CD14-positive monocyte (primary cell): Measurements from ENCODE around the gene MCCD1. TPM values are rescaled to one million over a fixed set of nuclear protein-coding genes. Genes with fewer than 3 reads are reported as not detected.

Experiments
- DNase-seq, 3 donors: peaks; one replicate each; pipeline ENCODE4 v3.0.0-alpha.2; 2011 to 2022
- H2AFZ ChIP-seq: 2 replicates; pipeline ENCODE4 v1.6.0; 2012; ENCODE audit warnings: mild to moderate bottlenecking, low read depth, low read length, inconsistent platforms; ENCODE audit not compliant: insufficient read depth, poor library complexity, severe bottlenecking
- H3K27ac ChIP-seq, 2 donors: 1 replicate in 1 of 2; 2 replicates in 1 of 2; pipeline ENCODE4 v1.5.1; 2012 to 2013; ENCODE audit warnings: low read length in 2 of 2, control low read depth in 1 of 2, inconsistent platforms in 1 of 2, low read depth in 1 of 2, mild to moderate bottlenecking in 1 of 2
- H3K27me3 ChIP-seq, 2 donors: one replicate each; pipeline versions ENCODE4 v1.6.0 to v1.6.1; 2011 to 2013; ENCODE audit warnings: low read length in 2 of 2; ENCODE audit not compliant: control insufficient read depth in 2 of 2, insufficient read depth in 2 of 2
- H3K36me3 ChIP-seq, 2 donors: replicated peaks in 1 of 2; 1 replicate in 1 of 2; 2 replicates in 1 of 2; pipeline versions ENCODE4 v1.5.1 to v1.6.1; 2012 to 2013; ENCODE audit warnings: low read length in 2 of 2, control low read depth in 1 of 2, inconsistent platforms in 1 of 2, mild to moderate bottlenecking in 1 of 2; ENCODE audit not compliant: insufficient read depth in 2 of 2, control insufficient read depth in 1 of 2
- H3K4me1 ChIP-seq, 2 donors: 1 replicate in 1 of 2; 2 replicates in 1 of 2; pipeline versions ENCODE4 v1.5.1 to v1.6.1; 2012 to 2013; ENCODE audit warnings: low read length in 2 of 2, control low read depth in 1 of 2, inconsistent platforms in 1 of 2, mild to moderate bottlenecking in 1 of 2, moderate library complexity in 1 of 2; ENCODE audit not compliant: insufficient read depth in 2 of 2, control insufficient read depth in 1 of 2
- H3K4me2 ChIP-seq: replicated peaks from 2 replicates; pipeline ENCODE3; 2012; ENCODE audit warnings: low read length, moderate library complexity, mild to moderate bottlenecking; ENCODE audit not compliant: poor library complexity, severe bottlenecking; ENCODE audit errors: extremely low read depth
- H3K4me3 ChIP-seq, 3 experiments: fragments of 200-600 bp in 1 of 3; sonication (generic) in 1 of 3; replicated peaks in 1 of 3; 1 replicate in 2 of 3; 2 replicates in 1 of 3; pipeline ENCODE4 v1.5.1; 2011 to 2013; ENCODE audit warnings: low read length in 3 of 3, mild to moderate bottlenecking in 3 of 3, control low read depth in 2 of 3, low read depth in 2 of 3, inconsistent platforms in 1 of 3, moderate library complexity in 1 of 3
- H3K79me2 ChIP-seq: 2 replicates; pipeline ENCODE4 v1.6.0; 2012; ENCODE audit warnings: mild to moderate bottlenecking, control low read depth, inconsistent platforms, low read length, moderate library complexity; ENCODE audit not compliant: insufficient read depth
- H3K9ac ChIP-seq: 2 replicates; pipeline ENCODE4 v1.6.0; 2017; ENCODE audit warnings: low read length, mild to moderate bottlenecking; ENCODE audit not compliant: insufficient read depth, poor library complexity, severe bottlenecking
- H3K9me3 ChIP-seq, 2 donors: replicated peaks in 1 of 2; 1 replicate in 1 of 2; 2 replicates in 1 of 2; pipeline versions ENCODE4 v1.5.1 to v1.6.1; 2012 to 2013; ENCODE audit warnings: low read length in 2 of 2, control low read depth in 1 of 2; ENCODE audit not compliant: control insufficient read depth in 1 of 2, insufficient read depth in 1 of 2
- H4K20me1 ChIP-seq: 2 replicates; pipeline ENCODE4 v1.6.0; 2012; ENCODE audit warnings: mild to moderate bottlenecking, low read length, control low read depth, moderate library complexity; ENCODE audit not compliant: insufficient read depth
- H3K27ac Mint-ChIP-seq, 7 donors: one replicate each; pipeline ENCODE4 v1.8.0; 2020; ENCODE audit warnings: mild to moderate bottlenecking in 7 of 7, mixed read lengths in 7 of 7, moderate library complexity in 6 of 7, inconsistent platforms in 2 of 7
- H3K27me3 Mint-ChIP-seq, 3 donors: one replicate each; pipeline ENCODE4 v1.8.0; 2021 to 2022; ENCODE audit warnings: low read depth in 3 of 3, mild to moderate bottlenecking in 3 of 3, mixed read lengths in 3 of 3, moderate library complexity in 3 of 3, inconsistent platforms in 1 of 3
- H3K36me3 Mint-ChIP-seq, 2 donors: one replicate each; pipeline ENCODE4 v1.8.0; 2020; ENCODE audit warnings: mixed read lengths in 2 of 2, inconsistent platforms in 1 of 2, mild to moderate bottlenecking in 1 of 2
- H3K4me1 Mint-ChIP-seq: one replicate; pipeline ENCODE4 v1.8.0; 2020; ENCODE audit warnings: mild to moderate bottlenecking, mixed read lengths
- H3K4me3 Mint-ChIP-seq, 2 donors: one replicate each; pipeline ENCODE4 v1.8.0; 2020; ENCODE audit warnings: mild to moderate bottlenecking in 2 of 2, mixed read lengths in 2 of 2, moderate library complexity in 1 of 2
- H3K9me3 Mint-ChIP-seq, 7 donors: one replicate each; pipeline ENCODE4 v1.8.0; 2020 to 2022; ENCODE audit warnings: mixed read lengths in 7 of 7, mild to moderate bottlenecking in 6 of 7, moderate library complexity in 6 of 7, inconsistent platforms in 2 of 7
- WGBS: methylation state at CpG from one replicate; pipeline ENCODE4 v1.1.5; 2013; ENCODE audit warnings: missing lambda C conversion rate; ENCODE audit not compliant: insufficient coverage; 5-methylcytosine and 5-hydroxymethylcytosine counted together
- intact Hi-C, 2 donors: fragments of 100-400 bp; cut with micrococcal nuclease; formaldehyde crosslinking; loops; one replicate each; pipeline versions ENCODE4 v1.15.0 to v1.15.1; 2023
- polyA minus RNA-seq: library from RNA; depleted of rRNA, polyadenylated mRNA; stranded (reverse); fragments of >200 nt; gene quantifications from 2 replicates; pipeline ENCODE4 v1.2.3, GENCODE V29; 2012
- polyA plus RNA-seq, 3 donors: library from polyadenylated mRNA; depleted of rRNA in 1 of 3; unstranded in 2 of 3; stranded (reverse) in 1 of 3; fragments of 300-500 nt in 2 of 3; fragments of >200 nt in 1 of 3; fragmentation: Illumina TruSeq in 2 of 3; gene quantifications; 1 replicate in 2 of 3; 2 replicates in 1 of 3; pipeline ENCODE4 v1.2.3, GENCODE V29; 2012 to 2021
- total RNA-seq, 12 experiments: library from RNA in 1 of 12; stranded (reverse) in 1 of 12; fragments of 120-200 nt in 1 of 12; gene quantifications; one replicate each; pipeline ENCODE4 v1.2.4 and lab custom pipeline; 2013 to 2026; ENCODE audit warnings: mixed read lengths in 6 of 12, inconsistent platforms in 1 of 12
- TF ChIP-seq, protein P1 (sequence below): fragments of 200-600 bp; IDR thresholded peaks from one replicate; pipeline ENCODE4 v1.8.0; 2022; ENCODE audit warnings: antibody characterized with exemption, mild to moderate bottlenecking

Gene MCCD1, protein sequence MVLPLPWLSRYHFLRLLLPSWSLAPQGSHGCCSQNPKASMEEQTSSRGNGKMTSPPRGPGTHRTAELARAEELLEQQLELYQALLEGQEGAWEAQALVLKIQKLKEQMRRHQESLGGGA
- total RNA-seq (2013), result not detected
- not detected for polyA plus RNA-seq
- not detected in 2 replicates for polyA minus RNA-seq
- total RNA-seq (lab: John Stamatoyannopoulos, UW), result 0 to 0.15 (median 0) reads per million in 11 experiments

DNA sequence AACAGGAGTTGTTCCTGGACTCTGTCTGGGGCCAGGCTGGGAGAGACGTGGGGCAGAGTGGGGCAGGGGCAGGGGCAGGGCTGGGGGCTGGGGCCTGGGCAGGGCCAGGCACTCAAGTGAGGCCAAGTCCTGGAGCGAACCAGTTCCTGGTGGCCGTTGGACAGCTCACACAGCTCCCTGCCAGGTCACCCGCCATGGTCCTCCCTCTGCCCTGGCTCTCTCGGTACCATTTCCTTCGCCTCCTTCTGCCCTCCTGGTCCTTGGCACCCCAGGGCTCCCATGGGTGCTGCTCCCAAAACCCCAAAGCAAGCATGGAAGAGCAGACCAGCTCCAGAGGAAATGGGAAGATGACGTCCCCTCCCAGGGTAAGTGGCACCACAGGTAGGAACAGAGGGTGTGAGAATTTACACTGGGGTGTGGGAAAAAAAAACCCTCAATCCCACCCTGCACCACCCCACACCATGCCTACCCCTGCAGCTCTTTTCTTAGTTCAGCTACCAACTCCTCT is at the start of gene MCCD1:
TSS of gene MCCD1 (plus strand) at position 142 of the 508 bp plus-strand sequence. CDS start at position 195, 53 bp downstream.
- Histone ChIP-seq H3K27ac (no peak within 1 kb of the TSS), H2AFZ (no peak within 1 kb of the TSS), H3K27me3 (no peaks in the 10 kb centered on the region), H3K9ac (no peak within 1 kb of the TSS), H3K4me1 (no peaks in the 10 kb centered on the region), H3K36me3 (peaks cover 44 to 47% of the 10 kb centered on the region in 2 donors), H3K79me2 (peaks cover 19% of the 10 kb centered on the region), H3K4me3 (no peak within 1 kb of the TSS), H4K20me1 (peaks cover 58% of the 10 kb centered on the region), H3K4me2 (no peak within 1 kb of the TSS), H3K9me3 (no peaks in the 10 kb centered on the region)
- peaks cover 0 to 2% (median 1%) of the 10 kb centered on the region in 3 donors for H3K27me3 Mint-ChIP-seq
- DNase-seq, result no peak
- TF ChIP-seq, protein P1, sequence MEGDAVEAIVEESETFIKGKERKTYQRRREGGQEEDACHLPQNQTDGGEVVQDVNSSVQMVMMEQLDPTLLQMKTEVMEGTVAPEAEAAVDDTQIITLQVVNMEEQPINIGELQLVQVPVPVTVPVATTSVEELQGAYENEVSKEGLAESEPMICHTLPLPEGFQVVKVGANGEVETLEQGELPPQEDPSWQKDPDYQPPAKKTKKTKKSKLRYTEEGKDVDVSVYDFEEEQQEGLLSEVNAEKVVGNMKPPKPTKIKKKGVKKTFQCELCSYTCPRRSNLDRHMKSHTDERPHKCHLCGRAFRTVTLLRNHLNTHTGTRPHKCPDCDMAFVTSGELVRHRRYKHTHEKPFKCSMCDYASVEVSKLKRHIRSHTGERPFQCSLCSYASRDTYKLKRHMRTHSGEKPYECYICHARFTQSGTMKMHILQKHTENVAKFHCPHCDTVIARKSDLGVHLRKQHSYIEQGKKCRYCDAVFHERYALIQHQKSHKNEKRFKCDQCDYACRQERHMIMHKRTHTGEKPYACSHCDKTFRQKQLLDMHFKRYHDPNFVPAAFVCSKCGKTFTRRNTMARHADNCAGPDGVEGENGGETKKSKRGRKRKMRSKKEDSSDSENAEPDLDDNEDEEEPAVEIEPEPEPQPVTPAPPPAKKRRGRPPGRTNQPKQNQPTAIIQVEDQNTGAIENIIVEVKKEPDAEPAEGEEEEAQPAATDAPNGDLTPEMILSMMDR, result no peak
- 97% methylated on average over 5 of the region's 7 CpGs for WGBS
- H3K27ac Mint-ChIP-seq, result peak within 1 kb of the TSS; percentile 17 to 75 (median 65)
- no peak within 1 kb of the TSS for H3K4me3 Mint-ChIP-seq
- H3K4me1 Mint-ChIP-seq, result peaks cover 3% of the 10 kb centered on the region
- H3K36me3 Mint-ChIP-seq, result peaks cover 43 to 48% of the 10 kb centered on the region in 2 donors
- H3K9me3 Mint-ChIP-seq, result no peaks in the 10 kb centered on the region
- intact Hi-C loops, result no loop called here

DNA sequence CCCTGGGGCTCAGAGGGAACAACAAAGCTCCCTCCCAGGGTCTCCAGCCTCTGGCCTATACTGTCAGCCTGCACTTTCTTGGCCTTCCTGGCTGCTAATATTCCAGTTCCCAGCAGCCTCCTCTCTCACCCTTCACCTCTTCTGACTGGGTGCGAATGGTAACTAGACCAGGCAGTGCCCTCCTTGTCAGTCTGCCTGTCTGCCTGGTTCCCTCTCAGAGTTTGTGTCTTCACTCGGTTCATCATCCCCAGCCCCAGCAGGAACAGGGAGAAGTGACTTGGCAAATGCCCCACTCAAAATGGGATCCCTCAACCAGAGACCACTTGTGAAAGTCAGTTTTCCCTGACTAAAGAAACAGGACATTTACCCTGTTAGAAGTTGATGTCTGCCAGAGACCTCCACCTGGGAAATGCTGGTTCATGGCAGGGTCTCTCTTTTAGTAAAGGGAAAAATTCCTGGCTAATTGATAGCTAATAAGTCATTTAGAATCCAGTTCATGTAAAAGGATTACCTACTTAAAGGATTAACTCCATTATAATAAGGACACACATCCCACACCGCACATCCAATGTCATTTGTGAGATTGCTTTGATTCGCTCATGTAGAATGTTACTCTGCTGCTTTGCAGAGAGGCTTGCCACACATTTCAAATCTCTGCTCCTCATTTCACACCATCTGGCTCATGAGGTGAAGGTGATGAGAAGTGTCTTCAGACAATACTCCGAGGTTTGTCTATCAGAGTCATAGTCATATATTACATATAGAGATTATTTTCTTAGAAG is 49.4 kb upstream of the MCCD1 start:
- peaks cover 62% of the 10 kb centered on the region for H4K20me1 ChIP-seq
- H3K4me1 Mint-ChIP-seq, result peaks cover 8% of the 10 kb centered on the region
- peak overlapping the region in 2 of 7 donors; percentile 1 to 22 for H3K27ac Mint-ChIP-seq
- WGBS, result 96% methylated on average over 2 of the region's 5 CpGs
- H3K4me3 ChIP-seq, result no peak overlapping the region
- H3K9me3 ChIP-seq, result no peaks in the 10 kb centered on the region
- TF ChIP-seq, protein P1, result no peak
- intact Hi-C loops, result no loop called here
- H3K79me2 ChIP-seq, result no peaks in the 10 kb centered on the region
- H3K36me3 Mint-ChIP-seq, result peaks cover 11 to 29% of the 10 kb centered on the region in 2 donors
- H3K27ac ChIP-seq, result no peak overlapping the region
- no peak for DNase-seq
- peaks cover 2 to 6% of the 10 kb centered on the region in 2 donors for H3K4me1 ChIP-seq
- H3K27me3 ChIP-seq, result no peaks in the 10 kb centered on the region
- no peak overlapping the region for H3K9ac ChIP-seq
- H3K36me3 ChIP-seq, result peaks cover 0 to 5% of the 10 kb centered on the region in 2 donors
- no peak overlapping the region for H3K4me3 Mint-ChIP-seq
- no peak overlapping the region for H3K4me2 ChIP-seq
- H2AFZ ChIP-seq, result no peak overlapping the region
- no peaks in the 10 kb centered on the region for H3K9me3 Mint-ChIP-seq
- peaks cover 0 to 4% (median 1%) of the 10 kb centered on the region in 3 donors for H3K27me3 Mint-ChIP-seq
